ENCODE results near the gene GOLGB1.

DNA sequence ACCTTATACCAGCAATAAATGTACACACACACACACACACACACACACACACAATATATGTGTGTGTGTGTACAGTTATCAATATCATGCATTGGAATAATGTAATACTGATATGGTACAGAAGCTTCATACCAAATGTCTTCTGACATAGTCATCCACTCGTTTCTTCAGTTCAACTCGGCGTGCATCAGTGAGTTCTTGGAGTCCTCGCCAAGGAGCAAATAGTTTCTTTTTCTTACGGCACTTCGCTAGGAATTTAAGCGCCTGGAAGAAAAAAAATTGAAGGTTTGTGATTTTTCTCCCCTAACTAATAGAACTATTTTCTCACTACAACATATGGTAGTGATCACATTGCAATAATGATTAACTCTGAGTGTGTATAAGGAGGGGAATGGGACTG lies 32.1 kb upstream of the GOLGB1 start:
- TF ChIP-seq SMC3 (conservative IDR thresholded peaks at IDR 0.05; ENCODE audit: poor library complexity) (no peak), POLR2AphosphoS5 (IDR thresholded peaks at IDR 0.05) (no peak), EZH2 (IDR thresholded peaks at IDR 0.05; ENCODE audit: borderline replicate concordance, insufficient read depth, low read length, poor library complexity, severe bottlenecking) (no peak)
- TF ChIP-seq, protein P1, sequence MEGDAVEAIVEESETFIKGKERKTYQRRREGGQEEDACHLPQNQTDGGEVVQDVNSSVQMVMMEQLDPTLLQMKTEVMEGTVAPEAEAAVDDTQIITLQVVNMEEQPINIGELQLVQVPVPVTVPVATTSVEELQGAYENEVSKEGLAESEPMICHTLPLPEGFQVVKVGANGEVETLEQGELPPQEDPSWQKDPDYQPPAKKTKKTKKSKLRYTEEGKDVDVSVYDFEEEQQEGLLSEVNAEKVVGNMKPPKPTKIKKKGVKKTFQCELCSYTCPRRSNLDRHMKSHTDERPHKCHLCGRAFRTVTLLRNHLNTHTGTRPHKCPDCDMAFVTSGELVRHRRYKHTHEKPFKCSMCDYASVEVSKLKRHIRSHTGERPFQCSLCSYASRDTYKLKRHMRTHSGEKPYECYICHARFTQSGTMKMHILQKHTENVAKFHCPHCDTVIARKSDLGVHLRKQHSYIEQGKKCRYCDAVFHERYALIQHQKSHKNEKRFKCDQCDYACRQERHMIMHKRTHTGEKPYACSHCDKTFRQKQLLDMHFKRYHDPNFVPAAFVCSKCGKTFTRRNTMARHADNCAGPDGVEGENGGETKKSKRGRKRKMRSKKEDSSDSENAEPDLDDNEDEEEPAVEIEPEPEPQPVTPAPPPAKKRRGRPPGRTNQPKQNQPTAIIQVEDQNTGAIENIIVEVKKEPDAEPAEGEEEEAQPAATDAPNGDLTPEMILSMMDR (IDR thresholded peaks at IDR 0.05; ENCODE audit: poor library complexity, severe bottlenecking): no peak
